Stimulated activated CD8-positive, alpha-beta memory T cell treated with anti-CD3 and anti-CD28 coated beads, Interleukin-12 subunit alpha, Interleukin-12 subunit beta, amount 100 ng/mL, for 24 hours (primary cell): ENCODE data around the gene ANAPC7.
"Not testable (repeated sequence)": the region's sequence is repeated elsewhere in the genome, so short reads cannot be mapped to it uniquely, and the experiment has no call there.

ENCODE experiments used
- DNase-seq: peaks from one replicate; pipeline ENCODE4 v3.0.0-alpha.2; 2020; ENCODE audit errors: extremely low read depth

ANAPC7 gene

GRCh38 chr12:110403146-110403975, at the start of gene ANAPC7:
ANAPC7 (minus strand) TSS chr12:110403708; CDS start chr12:110403627, 81 bp downstream.
- DNase-seq = peak; percentile 61

GRCh38 chr12:110451263-110451662, 47.8 kb upstream of the ANAPC7 start:
- no peak for DNase-seq

GRCh38 chr12:110449799-110450497, 46.4 kb upstream of the ANAPC7 start, which contains the start of gene ARPC3:
ARPC3 (minus strand) TSS chr12:110450337; CDS start chr12:110450260, 77 bp downstream.
- DNase-seq = peak; percentile 89

GRCh38 chr12:110444455-110444854, 40.9 kb upstream of the ANAPC7 start:
- no peak for DNase-seq

- DNase-seq = no peak
Observed at GRCh38 chr12:110436231-110436630, 32.7 kb upstream of the ANAPC7 start.

GRCh38 chr12:110431957-110432587, 28.6 kb upstream of the ANAPC7 start:
- no peak for DNase-seq

- not testable (repeated sequence) for DNase-seq
Observed at GRCh38 chr12:110429676-110430075, 26.2 kb upstream of the ANAPC7 start.

- no peak for DNase-seq
Observed at GRCh38 chr12:110426406-110426805, 22.9 kb upstream of the ANAPC7 start.

GRCh38 chr12:110424237-110424636, 20.7 kb upstream of the ANAPC7 start:
- DNase-seq = no peak

GRCh38 chr12:110421701-110422100, 18.2 kb upstream of the ANAPC7 start:
- DNase-seq = no peak

GRCh38 chr12:110421159-110421661, 17.7 kb upstream of the ANAPC7 start:
- DNase-seq = no peak

- DNase-seq = not testable (repeated sequence)
Observed at GRCh38 chr12:110420644-110421043, 17.1 kb upstream of the ANAPC7 start.

- DNase-seq = not testable (repeated sequence)
Observed at GRCh38 chr12:110417113-110417512, 13.6 kb upstream of the ANAPC7 start.

- not testable (repeated sequence) for DNase-seq
Observed at GRCh38 chr12:110410086-110410485, 6.6 kb upstream of the ANAPC7 start.

- not testable (repeated sequence) for DNase-seq
Observed at GRCh38 chr12:110405126-110405662, 1.7 kb upstream of the ANAPC7 start.

GRCh38 chr12:110403976-110404682, 621 bp upstream of the ANAPC7 start:
- peak; percentile 43 for DNase-seq

- no peak for DNase-seq
Observed at GRCh38 chr12:110382683-110383082, 20.8 kb downstream of the ANAPC7 start.

- DNase-seq = no peak
Observed at GRCh38 chr12:110379631-110380030, 23.9 kb downstream of the ANAPC7 start.

GRCh38 chr12:110379197-110379596, 24.3 kb downstream of the ANAPC7 start:
- DNase-seq = no peak

GRCh38 chr12:110378131-110378790, 25.2 kb downstream of the ANAPC7 start:
- not testable (repeated sequence) for DNase-seq
